K562 (cell line): Measurements from ENCODE around the gene BSDC1. TPM values are rescaled to one million over a fixed set of nuclear protein-coding genes. Genes with fewer than 3 reads are reported as not detected.

Experiments
- CBX2 ChIP-seq: fragments of 200-600 bp; sonication (generic); IDR thresholded peaks from one replicate; pipeline ENCODE4 v1.6.1; 2012; ENCODE audit warnings: mild to moderate bottlenecking, low read length, inconsistent platforms; ENCODE audit not compliant: insufficient read depth, poor library complexity, severe bottlenecking
- CHD1 ChIP-seq: fragments of 200-600 bp; sonication (generic); IDR thresholded peaks from one replicate; pipeline ENCODE4 v1.6.1; 2012; ENCODE audit warnings: mild to moderate bottlenecking, moderate library complexity, low read length, inconsistent platforms
- CSDE1 ChIP-seq, 2 experiments: fragments of 450-650 bp; IDR thresholded peaks; 2 replicates each; pipeline ENCODE4 v1.6.1; 2016; ENCODE audit warnings: mild to moderate bottlenecking in 1 of 2
- NBN ChIP-seq: fragments of 450-650 bp; IDR thresholded peaks from 2 replicates; pipeline ENCODE4 v1.6.1; 2016; ENCODE audit warnings: low read depth, mild to moderate bottlenecking
- NCOA4 ChIP-seq: fragments of 450-650 bp; IDR thresholded peaks from 2 replicates; pipeline ENCODE4 v1.6.1; 2018; ENCODE audit warnings: mild to moderate bottlenecking; ENCODE audit not compliant: partially characterized antibody
- SMAD3 ChIP-seq: fragments of 450-650 bp; formaldehyde crosslinking; conservative IDR thresholded peaks from 2 replicates; pipeline ENCODE4 v1.4.0; 2020; ENCODE audit warnings: mild to moderate bottlenecking
- TCF3 ChIP-seq: sonication (generic); formaldehyde crosslinking; IDR thresholded peaks from 2 replicates; pipeline ENCODE4 v1.4.0; 2020; ENCODE audit warnings: mild to moderate bottlenecking, missing genetic modification reagents
- TEAD1 ChIP-seq, 2 experiments: fragments of 450-650 bp in 1 of 2; sonication (generic) in 1 of 2; formaldehyde crosslinking; IDR thresholded peaks; 2 replicates each; pipeline versions ENCODE4 v1.4.0 to v1.8.0; 2020 to 2022; ENCODE audit warnings: mild to moderate bottlenecking in 2 of 2, missing genetic modification reagents in 1 of 2
- U2AF2 ChIP-seq: fragments of 200-400 bp; formaldehyde crosslinking; optimal IDR thresholded peaks from 2 replicates; pipeline ENCODE3; 2017; ENCODE audit warnings: low read depth, mild to moderate bottlenecking, low read length
- ZNF561 ChIP-seq: fragments of 450-650 bp; formaldehyde crosslinking; conservative IDR thresholded peaks from 2 replicates; pipeline ENCODE4 v1.4.0; 2020; ENCODE audit warnings: mild to moderate bottlenecking, moderate library complexity
- ZSCAN32 ChIP-seq: fragments of 450-650 bp; formaldehyde crosslinking; IDR thresholded peaks from 2 replicates; pipeline ENCODE4 v1.4.0; 2020; ENCODE audit warnings: mild to moderate bottlenecking, moderate library complexity
- polyA plus RNA-seq, 8 experiments: library from polyadenylated mRNA; depleted of rRNA in 4 of 8; stranded (reverse) in 5 of 8; unstranded in 3 of 8; fragments of >200 nt; fragmentation: Nextera tagmentation in 2 of 8; fragmentation: Illumina TruSeq in 1 of 8; extraction: Ambion mirVana in 2 of 8; extraction: Trizol in 1 of 8; gene quantifications; 2 replicates each; pipeline versions ENCODE4 v1.2.1 to v1.2.3, GENCODE V29; 2011 to 2014; ENCODE audit warnings: inconsistent platforms in 1 of 8, missing spikeins in 1 of 8
- total RNA-seq, 7 experiments: library from RNA; depleted of rRNA in 6 of 7; stranded (reverse); fragments of >200 nt in 6 of 7; fragmentation: Illumina TruSeq in 2 of 7; extraction: Trizol in 2 of 7; gene quantifications; 2 replicates each; pipeline versions ENCODE4 v1.2.1 to v1.2.3, GENCODE V29; 2011 to 2021; ENCODE audit warnings: low replicate concordance in 1 of 7
- TF ChIP-seq, protein P1 (sequence below): fragments of 250-450 bp; sonication (Bioruptor Pico); IDR thresholded peaks from 2 replicates; pipeline ENCODE4 v1.8.0; 2021; ENCODE audit warnings: mild to moderate bottlenecking, moderate library complexity
- TF ChIP-seq, protein P2 (sequence below), 2 experiments: fragments of 450-650 bp; IDR thresholded peaks; 2 replicates each; pipeline ENCODE4 v1.6.1; 2018; ENCODE audit warnings: mild to moderate bottlenecking in 2 of 2, low read depth in 1 of 2; ENCODE audit not compliant: partially characterized antibody in 2 of 2
- TF ChIP-seq, protein P3 (sequence below): IDR thresholded peaks from 2 replicates; pipeline ENCODE4 v1.6.1; 2016; ENCODE audit warnings: missing genetic modification characterization, missing compliant biosample characterization
- TF ChIP-seq, protein P4 (sequence below): fragments of 450-650 bp; formaldehyde crosslinking; IDR thresholded peaks from 2 replicates; pipeline ENCODE4 v1.4.0; 2022; ENCODE audit warnings: missing genetic modification characterization
- TF ChIP-seq, protein P5 (sequence below): fragments of 250-450 bp; sonication (Bioruptor Pico); IDR thresholded peaks from 2 replicates; pipeline ENCODE4 v1.4.0; 2020; ENCODE audit warnings: mild to moderate bottlenecking

The BSDC1 gene
- total and polyA plus RNA-seq, 9 of the 15 experiments (the other 6 are each of a cell fraction or from before 2014, with no cell fraction given) = 10.2 to 96.8 (median 73.1) TPM

DNA sequence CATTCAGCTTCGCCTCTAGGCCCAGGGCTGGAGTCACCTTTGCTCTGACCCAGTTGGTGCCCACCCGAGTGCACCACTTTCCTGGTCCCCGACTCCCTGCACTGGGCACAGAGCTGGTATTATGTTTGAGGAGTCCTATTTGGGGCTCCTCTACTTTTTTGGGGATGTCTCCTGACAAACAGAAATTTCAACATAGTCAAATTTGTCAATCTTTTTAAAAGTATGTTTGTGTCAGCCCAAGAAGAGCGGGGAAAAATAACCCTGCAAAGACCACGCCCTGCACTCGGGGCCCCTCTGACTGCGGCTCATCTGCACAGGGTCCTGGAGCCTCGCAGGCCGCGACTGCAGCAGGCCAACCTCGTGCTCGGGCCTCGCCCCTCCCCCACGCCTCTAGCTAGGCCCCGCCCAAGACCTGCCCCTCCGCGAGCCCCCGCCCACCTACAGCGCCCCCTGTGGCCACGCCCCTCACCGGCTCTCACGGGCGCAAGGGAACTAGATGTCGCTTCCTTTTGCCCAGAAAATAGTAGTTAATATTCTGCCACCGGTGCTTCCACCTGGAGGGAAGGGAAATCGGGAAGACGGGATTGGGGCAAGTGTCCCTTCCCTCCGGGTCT is 43.3 kb downstream of the BSDC1 start (continued):
- TF ChIP-seq ZSCAN32 (CRISPR knock-in tag) (no peak), TCF3 (0 out of 2 replicates have a peak, but pooled peaks have one; percentile 23), U2AF2 (no peak), NCOA4 (no peak), TEAD1 (CRISPR knock-in tag; IDR thresholded peaks at IDR 0.05) (peak in 1 of 2 experiments; percentile 85; a peak in 2 of 4 replicates), CHD1 (no peak), CBX2 (no peak), SMAD3 (CRISPR knock-in tag) (peak; percentile 77; the same call in 1 of the 2 replicates), CSDE1 (IDR thresholded peaks at IDR 0.05) (no peak), ZNF561 (CRISPR knock-in tag) (no peak), NBN (peak; percentile 78; the same call in 1 of the 2 replicates)
- TF ChIP-seq, protein P1, sequence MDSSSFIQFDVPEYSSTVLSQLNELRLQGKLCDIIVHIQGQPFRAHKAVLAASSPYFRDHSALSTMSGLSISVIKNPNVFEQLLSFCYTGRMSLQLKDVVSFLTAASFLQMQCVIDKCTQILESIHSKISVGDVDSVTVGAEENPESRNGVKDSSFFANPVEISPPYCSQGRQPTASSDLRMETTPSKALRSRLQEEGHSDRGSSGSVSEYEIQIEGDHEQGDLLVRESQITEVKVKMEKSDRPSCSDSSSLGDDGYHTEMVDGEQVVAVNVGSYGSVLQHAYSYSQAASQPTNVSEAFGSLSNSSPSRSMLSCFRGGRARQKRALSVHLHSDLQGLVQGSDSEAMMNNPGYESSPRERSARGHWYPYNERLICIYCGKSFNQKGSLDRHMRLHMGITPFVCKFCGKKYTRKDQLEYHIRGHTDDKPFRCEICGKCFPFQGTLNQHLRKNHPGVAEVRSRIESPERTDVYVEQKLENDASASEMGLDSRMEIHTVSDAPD = peak; percentile 67; the same call in 1 of the 2 replicates
- TF ChIP-seq, protein P2, sequence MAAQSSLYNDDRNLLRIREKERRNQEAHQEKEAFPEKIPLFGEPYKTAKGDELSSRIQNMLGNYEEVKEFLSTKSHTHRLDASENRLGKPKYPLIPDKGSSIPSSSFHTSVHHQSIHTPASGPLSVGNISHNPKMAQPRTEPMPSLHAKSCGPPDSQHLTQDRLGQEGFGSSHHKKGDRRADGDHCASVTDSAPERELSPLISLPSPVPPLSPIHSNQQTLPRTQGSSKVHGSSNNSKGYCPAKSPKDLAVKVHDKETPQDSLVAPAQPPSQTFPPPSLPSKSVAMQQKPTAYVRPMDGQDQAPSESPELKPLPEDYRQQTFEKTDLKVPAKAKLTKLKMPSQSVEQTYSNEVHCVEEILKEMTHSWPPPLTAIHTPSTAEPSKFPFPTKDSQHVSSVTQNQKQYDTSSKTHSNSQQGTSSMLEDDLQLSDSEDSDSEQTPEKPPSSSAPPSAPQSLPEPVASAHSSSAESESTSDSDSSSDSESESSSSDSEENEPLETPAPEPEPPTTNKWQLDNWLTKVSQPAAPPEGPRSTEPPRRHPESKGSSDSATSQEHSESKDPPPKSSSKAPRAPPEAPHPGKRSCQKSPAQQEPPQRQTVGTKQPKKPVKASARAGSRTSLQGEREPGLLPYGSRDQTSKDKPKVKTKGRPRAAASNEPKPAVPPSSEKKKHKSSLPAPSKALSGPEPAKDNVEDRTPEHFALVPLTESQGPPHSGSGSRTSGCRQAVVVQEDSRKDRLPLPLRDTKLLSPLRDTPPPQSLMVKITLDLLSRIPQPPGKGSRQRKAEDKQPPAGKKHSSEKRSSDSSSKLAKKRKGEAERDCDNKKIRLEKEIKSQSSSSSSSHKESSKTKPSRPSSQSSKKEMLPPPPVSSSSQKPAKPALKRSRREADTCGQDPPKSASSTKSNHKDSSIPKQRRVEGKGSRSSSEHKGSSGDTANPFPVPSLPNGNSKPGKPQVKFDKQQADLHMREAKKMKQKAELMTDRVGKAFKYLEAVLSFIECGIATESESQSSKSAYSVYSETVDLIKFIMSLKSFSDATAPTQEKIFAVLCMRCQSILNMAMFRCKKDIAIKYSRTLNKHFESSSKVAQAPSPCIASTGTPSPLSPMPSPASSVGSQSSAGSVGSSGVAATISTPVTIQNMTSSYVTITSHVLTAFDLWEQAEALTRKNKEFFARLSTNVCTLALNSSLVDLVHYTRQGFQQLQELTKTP (IDR thresholded peaks at IDR 0.05; ENCODE audit: low read depth in 1 of 2, partially characterized antibody in 2 of 2) = peak in 1 of 2 experiments; percentile 60
- TF ChIP-seq, protein P3, sequence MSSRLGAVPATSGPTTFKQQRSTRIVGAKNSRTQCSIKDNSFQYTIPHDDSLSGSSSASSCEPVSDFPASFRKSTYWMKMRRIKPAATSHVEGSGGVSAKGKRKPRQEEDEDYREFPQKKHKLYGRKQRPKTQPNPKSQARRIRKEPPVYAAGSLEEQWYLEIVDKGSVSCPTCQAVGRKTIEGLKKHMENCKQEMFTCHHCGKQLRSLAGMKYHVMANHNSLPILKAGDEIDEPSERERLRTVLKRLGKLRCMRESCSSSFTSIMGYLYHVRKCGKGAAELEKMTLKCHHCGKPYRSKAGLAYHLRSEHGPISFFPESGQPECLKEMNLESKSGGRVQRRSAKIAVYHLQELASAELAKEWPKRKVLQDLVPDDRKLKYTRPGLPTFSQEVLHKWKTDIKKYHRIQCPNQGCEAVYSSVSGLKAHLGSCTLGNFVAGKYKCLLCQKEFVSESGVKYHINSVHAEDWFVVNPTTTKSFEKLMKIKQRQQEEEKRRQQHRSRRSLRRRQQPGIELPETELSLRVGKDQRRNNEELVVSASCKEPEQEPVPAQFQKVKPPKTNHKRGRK (tag) = no peak
- TF ChIP-seq, protein P4, sequence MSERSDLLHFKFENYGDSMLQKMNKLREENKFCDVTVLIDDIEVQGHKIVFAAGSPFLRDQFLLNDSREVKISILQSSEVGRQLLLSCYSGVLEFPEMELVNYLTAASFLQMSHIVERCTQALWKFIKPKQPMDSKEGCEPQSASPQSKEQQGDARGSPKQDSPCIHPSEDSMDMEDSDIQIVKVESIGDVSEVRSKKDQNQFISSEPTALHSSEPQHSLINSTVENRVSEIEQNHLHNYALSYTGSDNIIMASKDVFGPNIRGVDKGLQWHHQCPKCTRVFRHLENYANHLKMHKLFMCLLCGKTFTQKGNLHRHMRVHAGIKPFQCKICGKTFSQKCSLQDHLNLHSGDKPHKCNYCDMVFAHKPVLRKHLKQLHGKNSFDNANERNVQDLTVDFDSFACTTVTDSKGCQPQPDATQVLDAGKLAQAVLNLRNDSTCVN = no peak
- TF ChIP-seq, protein P5, sequence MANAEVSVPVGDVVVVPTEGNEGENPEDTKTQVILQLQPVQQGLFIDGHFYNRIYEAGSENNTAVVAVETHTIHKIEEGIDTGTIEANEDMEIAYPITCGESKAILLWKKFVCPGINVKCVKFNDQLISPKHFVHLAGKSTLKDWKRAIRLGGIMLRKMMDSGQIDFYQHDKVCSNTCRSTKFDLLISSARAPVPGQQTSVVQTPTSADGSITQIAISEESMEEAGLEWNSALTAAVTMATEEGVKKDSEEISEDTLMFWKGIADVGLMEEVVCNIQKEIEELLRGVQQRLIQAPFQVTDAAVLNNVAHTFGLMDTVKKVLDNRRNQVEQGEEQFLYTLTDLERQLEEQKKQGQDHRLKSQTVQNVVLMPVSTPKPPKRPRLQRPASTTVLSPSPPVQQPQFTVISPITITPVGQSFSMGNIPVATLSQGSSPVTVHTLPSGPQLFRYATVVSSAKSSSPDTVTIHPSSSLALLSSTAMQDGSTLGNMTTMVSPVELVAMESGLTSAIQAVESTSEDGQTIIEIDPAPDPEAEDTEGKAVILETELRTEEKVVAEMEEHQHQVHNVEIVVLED (CRISPR knock-in tag) = peak; percentile 53
